NCI-H748 treated with DMSO at 0.1 percent for 48 hours (cell line): ENCODE measurements around the gene CDS2.
A peak's percentile ranks its signal among the peaks of the same experiment; 100 is the strongest.

Source experiments
- DNase-seq: peaks from one replicate; lab custom pipeline; 2025; lab: John Stamatoyannopoulos, UW

The CDS2 gene

GRCh38 chr20:5119435-5120184 is 7.2 kb upstream of the CDS2 start, which contains the start of gene PCNA:
TSS of gene PCNA (minus strand) at chr20:5119958. CDS start at chr20:5119798, 160 bp downstream.
- peak; percentile 99 for DNase-seq

GRCh38 chr20:5120185-5120476 is 6.7 kb upstream of the CDS2 start:
- no peak for DNase-seq

GRCh38 chr20:5122873-5123260 is 3.9 kb upstream of the CDS2 start:
- no peak for DNase-seq

- peak; percentile 63 for DNase-seq
Measured at GRCh38 chr20:5127204-5127858, 523 bp downstream of the CDS2 start.

GRCh38 chr20:5127859-5128424 is 1.1 kb downstream of the CDS2 start:
- DNase-seq, result peak; percentile 59

- DNase-seq, result no peak
Measured at GRCh38 chr20:5128886-5129285, 2.1 kb downstream of the CDS2 start.

- no peak for DNase-seq
Measured at GRCh38 chr20:5131502-5131901, 4.7 kb downstream of the CDS2 start.

GRCh38 chr20:5133998-5134397 is 7.2 kb downstream of the CDS2 start:
- no peak for DNase-seq

GRCh38 chr20:5135363-5136012 is 8.7 kb downstream of the CDS2 start:
- DNase-seq, result no peak

- DNase-seq, result no peak
Measured at GRCh38 chr20:5136096-5136495, 9.3 kb downstream of the CDS2 start.

GRCh38 chr20:5140195-5140594 is 13.4 kb downstream of the CDS2 start:
- no peak for DNase-seq

GRCh38 chr20:5141615-5142014 is 14.8 kb downstream of the CDS2 start:
- DNase-seq, result no peak

GRCh38 chr20:5143851-5144250 is 17.0 kb downstream of the CDS2 start:
- DNase-seq, result no peak

- DNase-seq, result no peak
Measured at GRCh38 chr20:5145365-5146098, 18.7 kb downstream of the CDS2 start.

- no peak for DNase-seq
Measured at GRCh38 chr20:5146099-5146668, 19.4 kb downstream of the CDS2 start.

GRCh38 chr20:5146871-5147592 is 20.2 kb downstream of the CDS2 start:
- DNase-seq, result no peak

- DNase-seq, result no peak
Measured at GRCh38 chr20:5148581-5148980, 21.8 kb downstream of the CDS2 start.

- DNase-seq, result no peak
Measured at GRCh38 chr20:5149892-5150225, 23.1 kb downstream of the CDS2 start.

- no peak for DNase-seq
Measured at GRCh38 chr20:5150226-5151076, 23.6 kb downstream of the CDS2 start.

- DNase-seq, result no peak
Measured at GRCh38 chr20:5153152-5153467, 26.3 kb downstream of the CDS2 start.
